Type B pancreatic cell (in vitro differentiated cells): Measurements from ENCODE around the gene RTN4R. TPM values are rescaled to one million over a fixed set of nuclear protein-coding genes. Genes with fewer than 3 reads are reported as not detected.
A peak's percentile ranks its signal among the peaks of the same experiment; 100 is the strongest.

ENCODE experiments used
- DNase-seq: peaks from one replicate; pipeline ENCODE4 v3.0.0; 2021; ENCODE audit warnings: mixed read lengths; ENCODE audit not compliant: unreplicated experiment; ENCODE audit errors: extremely low spot score
- H3K27ac Mint-ChIP-seq: 2 replicates; pipeline ENCODE4 v1.8.0; 2021; ENCODE audit warnings: mild to moderate bottlenecking, mixed read lengths
- H3K27me3 Mint-ChIP-seq: 2 replicates; pipeline ENCODE4 v1.8.0; 2021; ENCODE audit warnings: mixed read lengths
- H3K36me3 Mint-ChIP-seq: 2 replicates; pipeline ENCODE4 v1.8.0; 2021; ENCODE audit warnings: mixed read lengths
- H3K4me1 Mint-ChIP-seq: one replicate; pipeline ENCODE4 v1.8.0; 2021; ENCODE audit warnings: mixed read lengths; ENCODE audit not compliant: unreplicated experiment
- H3K4me3 Mint-ChIP-seq: 2 replicates; pipeline ENCODE4 v1.8.0; 2021; ENCODE audit warnings: mild to moderate bottlenecking, mixed read lengths
- H3K9me3 Mint-ChIP-seq: 2 replicates; pipeline ENCODE4 v1.8.0; 2021; ENCODE audit warnings: mixed read lengths
- total RNA-seq: library from RNA; stranded (reverse); gene quantifications from 2 replicates; pipeline ENCODE4 v1.2.1, GENCODE V29; 2021; ENCODE audit warnings: low replicate concordance
- TF ChIP-seq, protein P1 (sequence below): fragments of 200-600 bp; sonication (generic); conservative IDR thresholded peaks from 2 replicates; pipeline ENCODE4 v1.5.0; 2021; ENCODE audit warnings: antibody characterized with exemption, mild to moderate bottlenecking

The RTN4R gene
- total RNA-seq, 1 donor from 2014 or later, result 9.0 TPM

DNA sequence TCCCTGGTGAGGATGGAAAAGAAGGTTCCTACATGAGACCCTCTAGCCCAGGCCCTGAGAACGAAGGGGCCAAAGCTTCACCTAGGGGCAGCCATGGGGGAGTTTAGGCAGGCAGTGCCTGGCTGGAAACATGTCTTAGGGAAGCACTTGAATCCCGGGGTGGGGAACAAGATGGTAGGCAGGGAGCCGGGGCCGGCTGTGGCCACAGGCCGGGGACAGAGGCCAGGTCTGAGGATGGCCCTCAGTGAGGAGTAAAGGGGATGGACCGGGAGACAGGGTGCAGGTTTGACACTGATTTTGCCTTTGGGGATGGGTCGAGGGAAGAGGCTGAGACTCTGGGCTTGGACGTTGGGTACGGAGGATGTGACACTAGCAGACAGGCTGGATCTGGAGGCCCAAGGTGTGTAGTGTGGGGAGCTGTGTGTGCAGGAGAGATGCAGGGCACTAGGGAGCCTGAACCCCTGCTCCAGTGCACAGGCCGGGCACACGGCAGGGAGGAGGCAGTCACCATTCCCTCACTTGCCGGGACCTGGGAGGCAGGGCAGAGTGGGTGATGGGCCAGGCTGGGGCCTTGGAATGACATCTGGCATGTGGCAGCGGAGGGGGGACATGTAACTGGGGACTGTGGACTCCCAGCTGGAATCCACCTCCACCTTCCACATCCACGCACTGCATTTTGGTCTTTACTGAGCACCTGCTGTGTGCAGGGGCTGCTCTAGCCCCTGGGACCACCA, 6.1 kb downstream of the RTN4R start:
- DNase-seq, result no peak
- no peak overlapping the region for H3K4me3 Mint-ChIP-seq
- H3K4me1 Mint-ChIP-seq, result no peaks in the 10 kb centered on the region
- no peaks in the 10 kb centered on the region for H3K36me3 Mint-ChIP-seq
- no peak overlapping the region for H3K27ac Mint-ChIP-seq
- no peaks in the 10 kb centered on the region for H3K9me3 Mint-ChIP-seq
- no peaks in the 10 kb centered on the region for H3K27me3 Mint-ChIP-seq
- TF ChIP-seq, protein P1, sequence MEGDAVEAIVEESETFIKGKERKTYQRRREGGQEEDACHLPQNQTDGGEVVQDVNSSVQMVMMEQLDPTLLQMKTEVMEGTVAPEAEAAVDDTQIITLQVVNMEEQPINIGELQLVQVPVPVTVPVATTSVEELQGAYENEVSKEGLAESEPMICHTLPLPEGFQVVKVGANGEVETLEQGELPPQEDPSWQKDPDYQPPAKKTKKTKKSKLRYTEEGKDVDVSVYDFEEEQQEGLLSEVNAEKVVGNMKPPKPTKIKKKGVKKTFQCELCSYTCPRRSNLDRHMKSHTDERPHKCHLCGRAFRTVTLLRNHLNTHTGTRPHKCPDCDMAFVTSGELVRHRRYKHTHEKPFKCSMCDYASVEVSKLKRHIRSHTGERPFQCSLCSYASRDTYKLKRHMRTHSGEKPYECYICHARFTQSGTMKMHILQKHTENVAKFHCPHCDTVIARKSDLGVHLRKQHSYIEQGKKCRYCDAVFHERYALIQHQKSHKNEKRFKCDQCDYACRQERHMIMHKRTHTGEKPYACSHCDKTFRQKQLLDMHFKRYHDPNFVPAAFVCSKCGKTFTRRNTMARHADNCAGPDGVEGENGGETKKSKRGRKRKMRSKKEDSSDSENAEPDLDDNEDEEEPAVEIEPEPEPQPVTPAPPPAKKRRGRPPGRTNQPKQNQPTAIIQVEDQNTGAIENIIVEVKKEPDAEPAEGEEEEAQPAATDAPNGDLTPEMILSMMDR, result no peak

DNA sequence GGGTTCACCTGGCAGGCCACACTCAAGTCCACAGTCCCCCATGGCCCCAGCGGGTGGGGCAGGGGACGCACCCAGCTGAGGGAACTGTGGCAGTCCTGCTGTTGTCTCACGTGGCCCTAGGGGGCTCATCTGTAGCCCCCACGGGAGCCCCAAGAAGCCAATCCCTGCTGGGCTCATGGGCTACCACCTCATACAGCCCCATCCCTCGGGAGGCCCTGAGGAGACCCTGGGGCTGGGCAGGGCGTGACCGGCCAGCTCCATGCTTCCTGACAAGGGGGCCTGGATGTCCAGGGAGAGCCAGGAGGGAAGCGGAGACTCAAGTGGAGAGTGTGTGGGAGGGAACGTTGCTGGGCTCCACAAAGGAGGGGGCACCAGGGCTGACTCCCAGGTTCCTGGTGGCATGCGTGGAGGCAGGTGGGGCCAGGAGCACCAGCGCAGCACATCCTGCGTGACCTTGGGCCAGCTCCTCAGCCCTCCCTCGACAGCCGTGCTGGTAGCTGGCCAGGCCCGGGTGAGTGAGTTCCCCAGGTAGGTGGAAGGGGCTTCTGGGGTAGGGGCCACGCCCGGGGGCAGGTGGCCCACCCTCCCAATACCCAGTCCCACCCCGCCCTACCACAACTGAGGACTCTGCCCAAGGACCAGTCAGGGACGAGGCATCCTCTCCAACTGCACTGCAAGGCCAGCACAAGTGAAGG, 7.9 kb downstream of the RTN4R start:
- Mint-ChIP-seq H3K27me3 (no peaks in the 10 kb centered on the region), H3K36me3 (no peaks in the 10 kb centered on the region), H3K4me1 (no peaks in the 10 kb centered on the region), H3K9me3 (no peaks in the 10 kb centered on the region), H3K27ac (no peak overlapping the region), H3K4me3 (no peak overlapping the region)
- TF ChIP-seq, protein P1, result no peak
- no peak for DNase-seq

DNA sequence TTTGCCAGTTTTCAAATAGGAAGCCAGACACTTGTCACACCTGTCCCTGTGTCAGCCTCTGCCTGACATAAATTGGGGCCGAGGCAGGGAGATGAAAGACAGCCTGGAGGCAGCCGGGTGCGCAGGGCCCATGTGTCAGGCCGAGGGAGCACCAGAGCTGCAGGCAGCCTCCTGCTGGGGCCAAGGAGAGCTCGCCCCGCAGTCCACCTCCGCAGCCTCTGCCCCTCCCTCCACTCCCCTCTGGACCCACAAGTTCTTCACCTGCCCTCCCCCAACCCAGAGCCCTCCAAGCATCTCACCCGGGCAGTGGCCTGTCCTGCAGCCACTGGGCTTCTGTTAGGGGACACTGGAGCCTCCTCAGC, 8.8 kb downstream of the RTN4R start:
- TF ChIP-seq, protein P1, result no peak
- Mint-ChIP-seq H3K4me3 (no peak overlapping the region), H3K36me3 (no peaks in the 10 kb centered on the region), H3K27ac (no peak overlapping the region), H3K27me3 (no peaks in the 10 kb centered on the region), H3K4me1 (peaks cover 8% of the 10 kb centered on the region), H3K9me3 (no peaks in the 10 kb centered on the region)
- no peak for DNase-seq

DNA sequence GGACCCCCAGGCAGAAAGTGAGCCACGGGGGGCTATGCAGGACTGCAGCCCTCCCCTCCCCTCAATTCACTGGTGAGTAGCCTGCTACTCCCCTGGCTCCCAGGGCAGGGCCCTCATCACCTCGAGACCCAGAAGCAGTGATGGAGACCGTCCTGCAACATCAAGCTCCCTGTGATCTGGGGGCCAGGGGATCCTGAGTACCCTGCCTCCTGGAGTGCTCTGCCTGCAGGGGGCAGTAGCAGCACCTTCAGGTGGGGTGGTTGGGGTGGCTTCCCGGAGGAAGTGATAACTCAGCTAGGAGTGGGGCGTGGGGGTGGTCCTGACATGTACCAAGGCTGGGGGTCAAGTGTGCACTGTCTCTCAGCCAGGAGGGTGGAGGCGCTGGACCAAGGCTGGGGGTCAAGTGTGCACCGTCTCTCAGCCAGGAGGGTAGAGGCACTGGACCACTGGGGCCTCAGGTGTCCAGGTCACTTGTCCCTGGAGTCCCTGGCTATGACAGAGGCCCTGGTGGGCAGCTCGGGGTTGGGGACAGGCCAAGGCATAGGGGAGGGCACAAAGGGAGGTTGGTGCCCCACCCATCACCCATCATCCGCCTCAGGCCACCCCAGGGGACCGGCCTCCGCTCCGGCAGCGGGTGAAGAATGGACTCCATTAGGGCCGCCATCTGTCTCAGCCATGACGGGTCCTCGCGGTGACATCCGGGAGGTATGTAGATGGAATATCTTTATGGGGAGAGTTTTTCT, 9.4 kb downstream of the RTN4R start:
- no peaks in the 10 kb centered on the region for H3K27me3 Mint-ChIP-seq
- H3K9me3 Mint-ChIP-seq, result no peaks in the 10 kb centered on the region
- no peak for DNase-seq
- no peak overlapping the region for H3K27ac Mint-ChIP-seq
- no peak overlapping the region for H3K4me3 Mint-ChIP-seq
- H3K36me3 Mint-ChIP-seq, result no peaks in the 10 kb centered on the region
- TF ChIP-seq, protein P1, result peak; percentile 46
- H3K4me1 Mint-ChIP-seq, result peaks cover 8% of the 10 kb centered on the region

DNA sequence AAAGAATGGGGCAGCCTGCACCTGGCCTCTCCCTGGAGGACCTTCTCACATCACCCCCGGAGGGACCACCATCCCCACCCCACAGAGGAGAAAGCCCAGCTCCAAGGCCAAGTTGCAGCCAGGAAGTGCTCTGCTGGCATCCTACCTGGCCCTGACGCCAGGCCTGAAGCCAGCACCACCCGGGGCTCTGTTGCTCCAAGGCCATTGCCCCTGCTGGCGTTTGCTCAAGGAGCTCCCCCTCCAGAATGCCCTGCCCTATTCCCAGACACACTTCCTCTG, 10.2 kb downstream of the RTN4R start:
- Mint-ChIP-seq H3K9me3 (no peaks in the 10 kb centered on the region), H3K36me3 (no peaks in the 10 kb centered on the region), H3K27ac (no peak overlapping the region), H3K27me3 (no peaks in the 10 kb centered on the region), H3K4me1 (peaks cover 8% of the 10 kb centered on the region), H3K4me3 (no peak overlapping the region)
- no peak for DNase-seq
- TF ChIP-seq, protein P1, result no peak
